HG03025 (cell line): Measurements from ENCODE around the gene CD4.

Experiments used
- ATAC-seq: cut with Tn5 transposase; IDR thresholded peaks from one replicate; pipeline ENCODE4 v1.9.1; 2021; ENCODE audit warnings: mild to moderate bottlenecking, moderate library complexity; ENCODE audit not compliant: unreplicated experiment, low FRiP score

Gene CD4

DNA sequence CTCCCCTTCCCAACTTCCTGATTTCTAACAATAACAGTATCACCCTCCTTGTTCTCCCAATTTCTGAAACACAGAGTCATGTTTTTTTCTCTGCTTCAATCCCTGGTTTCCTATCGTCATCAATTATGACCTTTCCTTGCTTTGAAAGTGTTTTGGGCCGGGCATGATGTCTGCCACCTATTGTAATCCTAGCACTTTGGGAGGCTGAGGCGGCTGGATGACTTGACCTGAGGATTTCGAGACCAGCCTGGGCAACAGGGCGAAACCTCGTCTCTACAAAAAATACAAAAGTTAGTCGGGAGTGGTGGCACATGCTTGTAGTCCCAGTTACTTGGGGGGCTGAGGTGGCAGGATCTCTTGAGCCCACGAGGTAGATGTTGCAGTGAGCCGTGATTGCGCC, 19.7 kb downstream of the CD4 start:
- ATAC-seq = no peak

DNA sequence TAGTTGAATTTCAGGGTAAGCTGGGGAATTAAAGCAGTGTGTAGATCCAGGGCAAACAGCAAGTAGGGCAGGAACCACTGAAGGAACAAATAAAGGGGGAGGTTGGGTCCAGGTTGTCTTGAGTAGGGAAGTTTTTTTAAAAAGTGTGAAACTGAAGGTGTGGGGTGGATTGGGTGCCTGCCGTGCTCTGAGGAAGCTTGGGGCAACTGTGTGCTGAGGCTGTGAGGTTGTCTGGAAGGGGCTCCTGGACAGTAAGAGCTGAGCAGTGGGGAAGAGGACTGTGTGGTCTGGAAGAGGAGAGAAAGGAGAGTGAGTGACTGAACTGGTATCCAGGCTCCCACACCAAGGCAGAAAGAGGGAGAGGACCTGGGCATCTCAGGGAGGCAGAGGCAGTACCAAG, 21.4 kb downstream of the CD4 start:
- ATAC-seq = no peak

DNA sequence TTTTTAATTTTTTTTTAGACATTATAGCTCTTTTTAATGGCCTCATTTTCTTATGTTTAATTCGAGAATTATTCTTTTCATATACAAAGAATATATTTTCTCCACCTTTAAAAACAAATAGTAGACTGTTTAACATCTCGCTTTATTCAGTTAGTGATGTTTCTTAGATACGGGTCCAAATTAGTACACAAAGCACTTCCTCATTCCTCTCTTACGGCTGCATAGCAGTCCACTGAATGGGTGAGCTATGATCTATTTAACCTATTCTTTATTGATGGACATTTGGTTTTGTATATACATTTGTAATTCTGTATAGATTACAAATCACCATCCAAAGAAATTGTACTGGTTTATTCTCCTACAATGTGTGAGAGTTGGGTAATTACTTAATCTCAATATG, 24.0 kb downstream of the CD4 start:
- ATAC-seq = no peak

- no peak for ATAC-seq
Observed at GRCh38 chr12:6816598-6816997, 27.3 kb downstream of the CD4 start.

DNA sequence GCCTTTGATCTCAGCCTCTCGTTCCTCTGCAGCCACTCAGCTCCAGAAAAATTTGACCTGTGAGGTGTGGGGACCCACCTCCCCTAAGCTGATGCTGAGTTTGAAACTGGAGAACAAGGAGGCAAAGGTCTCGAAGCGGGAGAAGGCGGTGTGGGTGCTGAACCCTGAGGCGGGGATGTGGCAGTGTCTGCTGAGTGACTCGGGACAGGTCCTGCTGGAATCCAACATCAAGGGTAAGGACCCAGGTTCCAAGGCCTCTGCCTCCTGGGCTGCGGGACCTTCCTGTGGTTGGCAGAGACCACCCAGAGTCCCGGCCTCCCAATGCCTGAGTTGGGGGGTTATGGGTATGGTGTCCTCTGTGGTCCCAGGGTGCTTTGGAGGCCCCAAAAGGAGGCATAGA, 27.8 kb downstream of the CD4 start:
- ATAC-seq = no peak

DNA sequence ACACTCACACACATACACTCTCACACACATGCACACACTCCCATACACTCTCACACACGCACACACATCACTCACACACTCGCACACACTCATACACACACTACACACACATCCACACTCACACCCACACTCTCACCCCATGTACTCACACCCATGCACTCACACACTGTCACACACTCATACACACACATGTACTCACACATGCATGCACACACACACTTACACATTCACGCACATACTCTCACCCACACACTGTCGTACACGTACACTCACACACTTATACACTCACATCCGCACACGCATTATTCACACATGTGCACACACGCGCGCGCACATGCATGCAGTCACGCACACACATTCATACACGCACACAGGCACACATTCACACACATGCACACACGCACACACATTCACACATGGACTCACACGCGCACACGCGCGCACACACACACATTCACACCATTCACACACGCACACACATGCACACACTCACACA, 28.4 kb downstream of the CD4 start:
- no peak for ATAC-seq

DNA sequence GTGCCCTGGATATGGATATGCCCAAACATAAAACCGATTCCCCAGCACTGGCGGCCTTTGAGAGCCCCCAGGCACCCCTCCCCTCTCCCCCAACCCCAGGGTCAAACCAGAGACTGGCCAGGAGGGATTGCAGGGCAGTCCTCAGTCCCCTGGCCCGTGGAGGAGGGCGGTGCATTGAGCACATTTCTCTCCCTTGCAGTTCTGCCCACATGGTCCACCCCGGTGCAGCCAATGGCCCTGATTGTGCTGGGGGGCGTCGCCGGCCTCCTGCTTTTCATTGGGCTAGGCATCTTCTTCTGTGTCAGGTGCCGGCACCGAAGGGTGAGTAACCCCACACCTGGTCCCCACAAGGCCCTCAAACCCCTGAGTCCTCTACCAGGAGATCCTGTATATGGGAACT, 28.9 kb downstream of the CD4 start:
- ATAC-seq = no peak

DNA sequence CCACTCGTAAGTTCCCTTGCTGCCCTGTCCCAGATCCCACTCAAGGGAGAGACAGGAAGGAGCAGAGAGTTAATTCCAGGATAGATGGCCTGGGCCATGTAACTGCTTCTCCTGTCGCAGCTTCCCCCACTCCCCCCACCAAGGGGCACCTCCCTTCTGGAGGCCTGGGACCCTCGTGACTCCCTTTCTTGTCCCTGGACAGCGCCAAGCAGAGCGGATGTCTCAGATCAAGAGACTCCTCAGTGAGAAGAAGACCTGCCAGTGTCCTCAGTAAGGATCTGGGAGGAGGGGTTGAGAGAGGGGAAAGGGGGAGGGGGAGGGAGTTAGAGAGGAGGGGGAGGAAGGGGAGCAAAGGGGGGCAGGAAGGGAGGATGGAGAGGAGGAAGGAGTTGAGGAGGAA, 29.3 kb downstream of the CD4 start:
- ATAC-seq = no peak

GRCh38 chr12:6819106-6820030, 30.0 kb downstream of the CD4 start:
- no peak for ATAC-seq

DNA sequence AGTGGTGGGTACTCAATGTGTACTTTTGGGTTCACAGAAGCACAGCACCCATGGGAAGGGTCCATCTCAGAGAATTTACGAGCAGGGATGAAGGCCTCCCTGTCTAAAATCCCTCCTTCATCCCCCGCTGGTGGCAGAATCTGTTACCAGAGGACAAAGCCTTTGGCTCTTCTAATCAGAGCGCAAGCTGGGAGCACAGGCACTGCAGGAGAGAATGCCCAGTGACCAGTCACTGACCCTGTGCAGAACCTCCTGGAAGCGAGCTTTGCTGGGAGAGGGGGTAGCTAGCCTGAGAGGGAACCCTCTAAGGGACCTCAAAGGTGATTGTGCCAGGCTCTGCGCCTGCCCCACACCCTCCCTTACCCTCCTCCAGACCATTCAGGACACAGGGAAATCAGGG, 30.8 kb downstream of the CD4 start:
- ATAC-seq = no peak

GRCh38 chr12:6821591-6822425, 32.5 kb downstream of the CD4 start, which contains the start of gene GPR162:
Gene GPR162, plus strand, starts transcription at chr12:6821821. Its CDS starts 2,078 bp downstream, at chr12:6823899.
- no peak for ATAC-seq

DNA sequence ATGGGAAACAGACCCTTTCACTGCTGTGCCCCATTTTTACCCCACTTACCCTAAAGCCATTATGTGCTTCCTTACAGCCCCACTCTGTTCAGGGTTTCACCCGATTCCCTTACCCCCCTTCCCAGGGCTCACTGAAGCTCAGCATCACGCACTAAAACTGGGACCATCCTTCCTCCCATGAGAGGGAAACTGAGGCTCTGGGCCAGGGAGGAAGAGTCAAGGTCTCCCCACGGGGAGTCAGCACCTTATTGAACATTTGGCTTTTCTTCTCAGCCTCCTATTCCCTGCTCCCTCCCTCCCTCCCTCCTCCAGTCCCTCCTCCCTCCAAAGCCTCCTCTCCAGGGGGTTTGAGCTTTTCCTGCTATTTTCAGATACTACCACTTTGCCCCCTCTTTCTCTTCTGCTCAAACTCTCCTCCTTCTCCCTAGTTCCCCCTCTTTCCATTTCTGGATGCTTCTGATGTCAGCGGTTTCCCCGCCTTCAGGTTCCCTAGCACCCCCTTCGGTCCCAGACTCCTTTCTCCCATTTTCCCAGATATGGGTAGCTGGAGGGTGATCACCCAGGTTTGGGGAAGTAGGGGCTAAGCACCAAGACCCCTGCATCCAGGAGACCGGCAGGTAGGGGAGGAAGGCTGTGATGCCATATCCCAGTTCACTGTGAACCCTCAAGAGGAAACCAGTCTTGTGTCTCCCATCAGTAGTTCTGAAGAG, 33.3 kb downstream of the CD4 start:
- no peak for ATAC-seq

DNA sequence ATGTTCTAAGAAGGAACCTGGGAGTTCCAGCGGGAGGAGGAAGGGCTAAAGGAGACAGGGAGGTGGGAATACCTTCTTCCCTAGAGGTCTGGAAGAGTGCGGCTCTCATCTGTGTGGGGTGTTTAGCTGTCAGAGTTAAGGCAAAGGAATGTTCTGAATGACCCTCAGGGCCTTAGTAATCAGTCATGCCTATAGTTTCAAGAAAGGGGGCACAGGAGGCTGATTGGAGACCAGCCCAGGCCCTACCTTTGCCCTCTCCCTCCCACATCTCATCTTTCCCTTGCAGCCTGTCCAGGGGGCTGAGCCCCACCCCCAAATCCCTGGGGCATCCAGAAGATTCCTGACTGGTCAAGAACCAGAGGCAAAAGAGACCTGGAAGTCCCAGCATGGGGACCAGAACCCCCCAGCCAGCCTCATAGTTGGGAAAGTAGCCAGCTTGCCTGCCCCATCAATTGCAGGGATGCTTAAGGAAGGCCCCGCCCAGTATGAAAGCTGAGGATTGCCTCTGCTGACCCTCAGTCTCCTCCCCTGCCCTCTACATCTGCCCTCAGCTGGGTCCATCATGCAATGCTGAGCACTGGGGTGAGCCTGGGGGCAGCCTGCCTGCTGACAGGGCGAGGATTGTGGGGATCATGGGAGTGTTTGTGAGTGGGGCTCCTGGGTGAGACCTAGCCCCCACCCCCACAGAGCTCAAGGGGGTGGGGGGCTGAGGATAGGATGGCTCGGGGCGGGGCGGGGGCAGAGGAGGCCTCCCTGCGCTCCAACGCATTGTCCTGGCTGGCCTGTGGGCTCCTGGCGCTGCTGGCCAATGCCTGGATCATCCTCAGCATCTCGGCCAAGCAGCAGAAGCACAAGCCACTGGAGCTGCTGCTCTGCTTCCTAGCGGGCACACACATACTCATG, 34.1 kb downstream of the CD4 start:
- ATAC-seq = no peak

DNA sequence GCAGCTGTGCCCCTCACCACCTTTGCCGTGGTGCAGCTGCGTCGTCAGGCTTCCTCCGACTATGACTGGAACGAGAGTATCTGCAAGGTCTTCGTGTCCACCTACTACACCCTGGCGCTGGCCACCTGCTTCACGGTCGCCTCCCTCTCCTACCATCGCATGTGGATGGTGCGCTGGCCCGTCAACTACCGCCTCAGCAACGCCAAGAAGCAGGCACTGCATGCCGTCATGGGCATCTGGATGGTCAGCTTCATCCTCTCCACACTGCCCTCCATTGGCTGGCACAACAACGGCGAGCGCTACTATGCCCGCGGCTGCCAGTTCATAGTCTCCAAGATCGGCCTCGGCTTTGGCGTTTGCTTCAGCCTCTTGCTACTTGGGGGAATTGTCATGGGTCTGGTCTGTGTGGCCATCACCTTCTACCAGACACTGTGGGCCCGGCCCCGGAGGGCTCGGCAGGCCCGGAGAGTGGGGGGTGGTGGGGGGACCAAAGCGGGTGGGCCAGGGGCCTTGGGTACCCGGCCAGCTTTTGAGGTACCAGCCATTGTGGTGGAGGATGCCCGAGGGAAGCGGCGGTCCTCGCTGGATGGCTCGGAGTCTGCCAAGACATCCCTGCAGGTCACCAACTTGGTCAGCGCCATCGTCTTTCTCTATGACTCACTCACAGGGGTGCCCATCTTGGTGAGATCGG, 34.9 kb downstream of the CD4 start:
- no peak for ATAC-seq

- no peak for ATAC-seq
Observed at GRCh38 chr12:6824901-6825381, 35.6 kb downstream of the CD4 start.

- ATAC-seq = no peak
Observed at GRCh38 chr12:6825398-6826124, 36.2 kb downstream of the CD4 start.

DNA sequence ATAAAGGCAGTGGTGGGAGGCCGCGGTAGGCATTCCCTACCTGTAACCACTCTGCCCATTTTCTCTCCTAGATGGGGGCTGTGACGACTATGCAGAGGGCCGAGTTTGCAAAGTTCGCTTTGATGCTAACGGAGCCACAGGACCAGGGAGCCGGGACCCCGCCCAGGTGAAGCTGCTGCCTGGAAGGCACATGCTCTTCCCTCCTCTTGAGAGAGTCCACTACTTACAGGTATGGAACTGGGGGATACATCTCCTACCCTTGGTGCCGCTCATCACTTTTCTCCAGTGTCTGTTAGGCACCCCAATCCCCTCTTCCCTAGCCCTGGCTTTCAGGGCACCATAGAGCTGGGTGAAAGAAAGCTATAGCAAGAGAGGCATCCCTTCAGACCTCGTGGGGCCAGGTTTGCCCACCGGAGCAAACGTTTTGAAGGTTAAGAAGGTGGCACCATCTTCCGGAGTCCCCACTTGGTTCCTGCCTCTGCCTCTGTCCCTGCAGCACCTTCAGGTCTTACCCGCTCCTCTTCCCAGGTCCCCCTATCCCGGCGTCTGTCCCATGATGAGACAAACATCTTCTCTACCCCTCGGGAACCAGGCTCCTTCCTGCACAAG, 36.9 kb downstream of the CD4 start:
- ATAC-seq = no peak
